ENCODE results near the gene LYPD5.
A peak's percentile ranks its signal among the peaks of the same experiment; 100 is the strongest.
"Not testable (repeated sequence)": the region's sequence is repeated elsewhere in the genome, so short reads cannot be mapped to it uniquely, and the experiment has no call there.

LYPD5 gene

DNA sequence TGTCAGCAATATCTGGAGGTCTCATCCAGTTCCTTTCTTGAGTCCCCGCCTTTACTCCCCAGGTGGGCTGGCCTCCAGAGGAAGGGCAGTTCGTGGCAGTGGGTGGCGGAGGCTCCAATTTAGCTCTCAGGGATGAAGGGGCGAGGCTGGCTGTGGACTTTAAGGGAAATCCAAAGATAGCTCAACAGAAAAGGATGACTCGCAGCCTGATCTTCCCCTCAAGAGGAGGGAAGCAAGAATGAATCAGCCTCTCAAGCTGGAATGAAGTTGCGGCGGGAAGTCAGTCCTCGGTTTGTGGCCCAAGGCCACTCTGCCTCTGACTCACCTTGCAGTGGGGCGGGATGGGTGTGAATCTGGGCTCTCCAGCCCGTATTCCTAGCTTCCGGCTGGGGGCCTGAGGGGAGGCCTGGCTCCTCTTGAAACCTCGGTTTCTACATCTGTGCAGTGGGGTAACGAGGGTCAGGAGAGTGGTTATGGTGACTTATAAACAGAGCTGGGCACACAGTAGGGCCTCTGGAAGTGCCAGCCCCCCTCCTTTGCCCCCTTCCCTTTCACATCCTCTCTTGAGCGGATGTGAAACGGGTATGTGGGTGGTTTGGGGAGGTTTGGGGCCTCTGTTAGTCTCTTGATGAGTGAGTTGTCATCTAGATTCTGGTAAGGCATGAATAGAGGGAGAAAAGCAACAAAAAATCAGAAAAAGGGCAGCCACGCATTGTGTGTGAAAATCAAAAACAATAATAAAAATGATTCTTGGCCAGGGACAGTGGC lies 37.0 kb downstream of the LYPD5 start:
- DNase-seq = peak in 6 of 42 donors; percentile 15 to 52 (median 40)
- intact Hi-C loops (cut with DNase I) = no loop called here

DNA sequence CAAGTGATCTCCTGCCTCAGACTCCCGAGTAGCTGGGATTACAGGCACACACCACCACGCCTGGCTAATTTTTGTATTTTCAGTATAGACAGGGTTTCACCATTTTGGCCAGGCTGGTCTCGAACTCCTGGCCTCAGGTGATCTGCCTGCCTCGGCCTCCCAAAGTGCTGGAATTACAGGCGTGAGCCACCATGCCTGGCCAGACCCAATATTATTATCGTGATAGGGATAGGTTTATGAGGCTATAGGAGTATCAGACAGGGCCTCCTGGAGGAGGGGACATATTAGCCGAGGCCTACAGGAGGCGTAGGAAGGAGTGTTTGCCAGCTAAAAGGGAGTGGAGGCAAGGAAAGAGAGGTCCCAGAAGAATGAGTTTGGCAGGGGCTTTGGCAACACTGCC lies 37.6 kb downstream of the LYPD5 start:
- intact Hi-C loops (cut with DNase I); DNase-seq: not testable (repeated sequence)

DNA sequence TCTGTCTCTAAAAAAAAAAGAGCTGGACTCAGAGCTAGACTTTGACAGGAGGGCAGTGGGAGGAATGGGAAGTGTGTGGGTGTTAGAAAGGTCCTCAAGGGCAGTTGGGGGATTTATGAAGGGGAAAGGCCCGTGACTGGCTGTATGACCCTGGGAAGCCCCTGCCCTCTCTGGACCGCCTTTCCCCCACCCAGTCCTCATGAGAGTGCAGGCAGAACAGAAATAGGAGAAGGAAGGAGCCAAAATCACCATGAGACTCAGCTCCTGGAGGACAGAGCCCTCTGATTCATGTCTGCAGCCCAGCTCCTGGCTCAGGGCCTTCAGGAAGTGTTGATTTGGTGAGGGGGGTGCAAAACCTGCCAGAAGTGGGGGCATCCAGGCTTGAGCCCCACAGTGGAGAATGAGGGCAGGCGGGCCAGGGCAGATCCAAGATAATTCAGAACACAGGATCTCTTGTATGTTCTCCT lies 38.7 kb downstream of the LYPD5 start:
- no peak for DNase-seq
- intact Hi-C loops (cut with DNase I) = no loop called here

DNA sequence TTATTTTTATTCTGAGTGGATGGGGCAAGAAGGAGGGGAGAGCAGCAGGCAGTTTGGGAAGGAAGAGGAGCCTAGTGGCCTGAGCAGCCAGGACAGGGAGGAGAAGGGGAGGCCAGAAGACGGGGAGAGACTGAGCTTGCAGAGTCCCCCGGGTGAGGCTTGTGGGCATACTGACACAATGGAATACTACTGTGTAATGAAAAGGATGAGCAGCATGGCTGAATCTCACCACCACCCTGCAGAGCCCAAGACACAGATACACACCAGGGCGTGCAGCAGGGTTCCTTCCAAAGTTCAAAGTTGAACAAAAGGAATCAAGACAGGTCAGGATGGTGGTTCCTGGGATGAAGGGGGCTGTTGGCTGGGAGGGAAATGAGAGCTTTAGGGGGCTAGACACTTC lies 39.4 kb downstream of the LYPD5 start:
- DNase-seq = no peak
- intact Hi-C loops (cut with DNase I) = no loop called here

DNA sequence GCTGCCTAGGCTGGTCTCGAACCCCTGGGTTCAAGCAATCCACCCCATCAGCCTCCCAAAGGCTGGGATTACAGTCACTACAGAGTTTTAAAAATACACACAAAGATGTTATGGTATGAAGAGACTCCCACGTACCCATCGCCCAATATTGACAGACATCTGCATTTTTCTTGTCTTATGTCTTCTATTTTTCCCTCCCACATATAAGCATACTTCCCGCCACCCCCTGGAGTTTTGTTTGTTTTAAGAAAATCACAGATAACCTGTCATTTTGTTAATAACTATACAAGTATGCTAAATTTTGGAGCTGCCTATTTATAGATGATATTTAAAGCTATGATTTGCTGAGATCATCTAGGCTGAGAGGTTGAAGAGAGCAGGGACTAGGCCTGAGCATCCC lies 41.3 kb downstream of the LYPD5 start:
- no peak for DNase-seq
- intact Hi-C loops (cut with DNase I) = no loop called here

DNA sequence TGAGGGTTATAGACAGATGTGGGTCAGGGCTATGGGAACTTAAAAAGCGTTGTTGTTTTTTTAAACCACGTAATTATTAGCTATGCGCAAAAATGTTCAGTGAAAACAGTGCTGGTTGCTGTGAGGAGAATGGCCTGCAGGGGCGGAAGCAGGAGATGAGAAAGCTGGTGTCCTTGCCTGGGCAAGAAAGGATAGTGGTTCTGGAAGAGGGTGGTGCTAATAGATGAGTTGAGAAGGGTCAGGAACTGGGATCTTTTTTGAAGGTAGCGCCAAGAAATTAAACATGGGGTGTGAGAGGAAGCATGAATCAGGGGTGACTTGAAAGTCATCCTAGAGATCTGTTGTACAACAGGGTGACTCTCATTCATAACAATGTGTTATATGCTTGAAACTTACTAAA lies 42.7 kb downstream of the LYPD5 start:
- no peak for DNase-seq
- intact Hi-C loops (cut with DNase I) = no loop called here

DNA sequence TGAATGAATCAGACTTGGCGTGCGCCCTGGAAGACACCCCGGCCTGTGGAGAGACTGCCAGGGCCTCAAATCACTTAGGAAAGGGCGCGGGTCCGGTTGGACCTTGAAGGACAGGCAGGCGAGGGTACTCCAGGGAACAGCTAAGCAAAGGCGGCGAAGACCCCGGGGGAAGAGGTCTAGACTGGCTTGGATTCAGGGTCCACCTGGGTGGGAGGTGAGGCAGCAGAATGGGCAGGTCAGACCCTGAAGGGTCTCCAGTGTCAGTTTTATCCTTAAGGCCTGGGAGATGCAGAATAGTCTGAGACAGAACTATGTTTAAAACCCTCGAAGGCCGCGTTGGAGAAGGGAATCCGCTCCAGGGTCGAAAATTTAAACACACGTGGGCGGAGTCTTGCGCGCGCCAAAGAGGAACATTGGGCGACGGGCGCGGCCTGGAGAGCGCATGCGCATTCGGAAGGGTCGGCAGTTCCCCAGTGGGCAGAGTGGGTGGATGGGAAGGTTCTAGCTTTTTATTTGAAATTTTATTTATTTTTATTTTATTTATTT lies 46.9 kb downstream of the LYPD5 start:
- intact Hi-C loops (cut with DNase I) = no loop called here
- peak; percentile 62 to 93 (median 85) for DNase-seq

DNA sequence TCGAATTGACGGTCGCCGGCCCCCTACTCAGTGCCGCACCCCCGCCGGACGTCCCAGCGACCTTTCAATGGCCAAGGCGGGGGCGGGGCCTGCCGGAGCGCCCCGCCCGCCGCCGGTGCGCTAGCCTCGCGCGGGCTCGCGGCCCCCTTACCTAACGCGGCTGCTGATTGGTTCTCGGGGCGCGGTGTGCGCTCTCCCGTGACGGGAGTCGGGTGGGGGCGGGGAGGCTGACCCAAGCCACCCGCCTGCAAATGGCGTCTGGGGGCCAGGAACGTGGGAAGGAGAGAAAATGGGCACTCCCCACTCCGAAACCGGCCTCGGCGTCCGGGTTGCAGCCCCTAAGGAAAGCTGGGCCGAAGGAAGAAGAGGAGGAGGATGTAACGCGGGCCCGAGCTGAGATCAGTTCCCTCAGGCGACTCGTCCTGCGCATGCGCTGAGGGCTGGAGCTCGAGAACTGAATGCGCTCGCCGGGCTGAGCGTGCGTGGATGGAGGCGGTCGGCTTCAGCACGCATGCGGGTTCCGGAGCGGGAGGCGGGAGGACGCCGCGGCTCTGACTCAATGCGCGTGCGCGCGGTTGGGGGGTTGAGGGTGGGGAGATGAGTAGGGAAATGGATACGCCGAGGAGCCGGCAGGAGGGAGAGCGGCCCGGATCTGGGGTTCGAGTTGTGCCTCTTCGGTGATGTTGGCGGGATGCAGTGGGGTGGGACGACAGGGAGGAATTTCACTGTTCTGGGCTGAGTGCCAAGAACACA lies 47.6 kb downstream of the LYPD5 start, which contains the start of gene SMG9:
Gene SMG9, minus strand, starts transcription at position 460 of the 753 bp plus-strand sequence. CDS start 4,221 bp downstream, outside the sequence.
- intact Hi-C loops (cut with DNase I) = no loop called here
- peak; percentile 87 to 99 (median 96) for DNase-seq

DNA sequence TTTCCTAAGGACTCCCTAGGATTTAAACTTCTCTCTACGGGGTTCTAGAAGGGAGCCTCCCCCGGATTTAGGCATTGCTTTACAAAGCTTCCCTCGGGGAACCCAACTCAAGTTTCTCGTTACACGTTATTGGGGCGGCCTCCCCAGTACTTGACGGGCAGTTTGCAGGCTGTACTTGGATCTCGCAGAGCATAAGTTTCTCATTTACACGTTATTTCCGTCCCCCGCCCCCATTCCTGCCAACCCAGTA lies 48.1 kb downstream of the LYPD5 start:
- DNase-seq = no peak
- intact Hi-C loops (cut with DNase I) = no loop called here

DNA sequence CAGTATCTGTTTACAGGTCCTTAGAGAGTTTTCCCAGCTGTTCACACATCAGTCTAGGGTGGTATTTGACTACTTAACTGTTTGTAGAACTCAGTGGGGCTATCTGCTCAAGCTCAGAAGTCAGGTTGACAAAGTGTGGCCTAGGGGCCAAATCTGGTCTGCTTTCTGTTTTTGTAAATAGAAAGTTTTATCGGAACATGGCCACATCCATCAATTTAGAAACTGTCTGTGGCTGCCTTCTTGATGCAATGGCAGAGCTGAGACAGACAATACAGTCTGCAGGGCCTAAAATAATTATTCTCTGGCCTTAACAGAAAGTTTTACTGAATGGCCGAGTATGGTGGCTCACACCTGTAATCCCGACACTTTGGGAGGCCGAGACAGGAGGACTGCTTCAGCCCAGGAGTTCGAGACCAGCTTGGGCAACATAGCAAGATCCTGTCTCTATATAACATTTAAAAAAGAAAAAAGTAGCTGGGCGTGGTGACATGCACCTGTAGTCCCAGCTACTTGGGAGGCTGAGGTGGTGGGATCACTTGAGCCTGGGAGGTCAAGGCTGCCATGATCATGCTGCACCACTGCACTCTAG lies 49.9 kb downstream of the LYPD5 start:
- intact Hi-C loops (cut with DNase I) = no loop called here
- no peak for DNase-seq

DNA sequence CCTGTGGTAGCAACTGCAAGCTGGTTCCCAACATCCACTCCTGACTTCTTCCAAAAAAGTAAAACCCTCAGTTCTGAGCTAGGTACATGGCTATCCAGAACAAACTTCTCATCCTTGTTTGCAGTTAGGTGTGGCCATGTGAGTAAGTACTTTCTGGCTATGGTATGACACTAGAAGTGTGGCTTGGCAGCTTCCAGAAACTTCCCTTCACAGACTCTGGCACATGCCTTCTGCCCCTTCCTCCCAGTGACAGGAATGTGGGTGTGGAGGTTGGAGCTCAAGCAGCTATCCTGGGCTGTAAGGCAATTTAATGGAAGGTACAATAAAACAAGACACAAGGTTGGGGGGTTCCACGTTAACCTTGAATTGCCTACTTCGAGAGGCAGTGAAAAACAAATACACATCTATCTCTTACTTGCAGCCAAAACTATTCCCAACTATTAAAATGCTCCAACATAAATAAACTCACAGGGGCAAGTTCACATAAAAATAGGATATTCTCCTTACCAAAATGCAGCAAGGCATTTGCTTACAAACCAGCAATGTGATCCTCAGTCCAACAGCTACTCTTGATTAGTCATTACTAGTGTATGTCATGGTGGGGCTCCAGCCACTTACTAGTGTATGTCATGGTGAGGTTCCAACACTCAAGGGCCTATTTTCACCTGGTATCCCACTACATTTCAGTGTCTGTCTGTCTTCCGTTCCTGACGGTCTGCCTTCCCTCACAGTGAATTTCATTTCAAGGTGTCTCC lies 50.6 kb downstream of the LYPD5 start:
- intact Hi-C loops (cut with DNase I) = no loop called here

DNA sequence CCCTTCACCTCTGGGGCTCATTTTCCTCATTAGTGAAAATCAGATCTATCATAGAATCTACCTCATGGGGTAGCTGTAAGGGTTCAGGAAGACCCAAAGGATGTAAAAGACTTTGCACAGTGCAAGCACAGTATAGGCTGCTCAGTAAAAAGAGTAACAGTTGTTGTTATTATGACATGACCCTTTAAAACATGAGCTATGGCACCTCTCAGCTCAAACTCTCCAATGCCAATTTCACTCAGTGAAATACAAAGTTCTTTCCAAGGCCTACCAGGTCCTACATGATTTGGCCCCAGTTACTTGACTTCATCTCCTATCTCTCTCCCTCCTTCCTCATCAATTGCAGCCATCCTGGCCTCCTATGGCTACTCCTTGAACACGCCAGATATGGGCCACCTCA lies 52.3 kb downstream of the LYPD5 start:
- intact Hi-C loops (cut with DNase I) = loop anchor here (5.0 to 10.0 kb wide), 2 partner anchors 37 to 75 kb away; partner anchors contain the start of gene PLAUR
- DNase-seq = no peak

More for the DNA sequence above, 50.6 kb downstream of the LYPD5 start:
- DNase-seq = no peak

DNA sequence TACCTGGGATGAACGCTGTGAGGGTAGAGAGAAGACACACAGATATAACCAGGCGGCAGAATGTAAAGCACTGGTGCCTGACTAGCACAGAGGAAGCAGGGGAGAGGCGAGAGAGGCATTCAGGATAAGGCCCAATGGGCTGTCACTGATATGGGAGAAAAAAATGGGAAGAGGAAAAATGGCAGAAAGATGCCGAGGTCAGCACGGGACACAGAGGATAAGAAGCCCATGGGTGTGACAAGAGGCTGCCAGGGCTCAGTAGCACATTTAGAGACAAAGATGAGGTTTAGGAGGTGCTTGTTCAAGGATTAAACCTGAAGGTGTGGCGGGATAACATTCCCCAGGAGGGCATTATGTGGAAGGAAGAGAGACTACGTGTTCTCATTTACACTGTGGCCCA lies 53.1 kb downstream of the LYPD5 start:
- intact Hi-C loops (cut with DNase I) = loop anchor here (5.0 to 10.0 kb wide), 2 partner anchors 38 to 74 kb away; partner anchors contain the start of gene PLAUR
- no peak for DNase-seq

DNA sequence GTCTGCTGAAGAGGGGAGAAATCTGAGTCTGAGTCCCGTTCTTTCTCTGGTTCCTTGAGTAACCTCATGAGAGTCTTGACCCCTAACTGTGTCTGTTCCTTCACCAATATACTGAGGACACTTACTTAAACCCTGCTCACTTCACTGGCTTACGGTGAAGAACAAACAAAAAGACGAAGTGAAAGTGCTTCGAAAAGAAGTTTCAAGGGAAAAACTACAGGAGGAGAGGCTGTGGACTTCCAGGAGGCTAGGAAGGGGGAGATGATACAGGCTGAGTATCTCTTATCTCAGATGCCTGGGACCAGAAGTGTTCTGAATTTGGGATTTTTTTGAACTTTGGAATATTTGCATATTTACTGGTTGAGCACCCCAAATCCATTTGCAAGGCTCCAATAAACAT lies 53.6 kb downstream of the LYPD5 start:
- intact Hi-C loops (cut with DNase I) = loop anchor here (5.0 to 10.0 kb wide), 2 partner anchors 39 to 74 kb away; partner anchors contain the start of gene PLAUR

DNA sequence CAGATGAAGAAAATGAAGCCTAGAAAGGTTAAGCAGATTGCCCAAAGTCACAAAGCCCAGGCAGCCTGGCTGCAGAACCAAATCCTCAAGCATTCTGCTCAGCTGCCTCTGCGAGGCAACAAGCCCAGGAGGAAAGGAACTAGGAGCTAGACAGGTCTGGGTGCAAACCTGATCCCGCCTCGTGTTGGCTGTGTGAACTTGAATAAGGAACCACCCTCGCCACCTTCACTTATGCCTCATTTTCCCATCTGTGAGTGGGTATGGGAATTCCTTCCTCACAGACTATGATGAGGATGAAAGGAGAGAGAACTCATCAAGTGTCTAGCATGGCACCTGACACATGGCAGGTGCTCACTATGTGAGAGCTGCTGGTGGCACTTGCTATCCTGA lies 54.0 kb downstream of the LYPD5 start:
- peak in 37 of 42 donors; percentile 19 to 88 (median 57) for DNase-seq
- intact Hi-C loops (cut with DNase I) = loop anchor here (5.0 to 10.0 kb wide), 2 partner anchors 39 to 73 kb away; partner anchors contain the start of gene PLAUR

More for the DNA sequence above, 53.6 kb downstream of the LYPD5 start:
- no peak for DNase-seq

DNA sequence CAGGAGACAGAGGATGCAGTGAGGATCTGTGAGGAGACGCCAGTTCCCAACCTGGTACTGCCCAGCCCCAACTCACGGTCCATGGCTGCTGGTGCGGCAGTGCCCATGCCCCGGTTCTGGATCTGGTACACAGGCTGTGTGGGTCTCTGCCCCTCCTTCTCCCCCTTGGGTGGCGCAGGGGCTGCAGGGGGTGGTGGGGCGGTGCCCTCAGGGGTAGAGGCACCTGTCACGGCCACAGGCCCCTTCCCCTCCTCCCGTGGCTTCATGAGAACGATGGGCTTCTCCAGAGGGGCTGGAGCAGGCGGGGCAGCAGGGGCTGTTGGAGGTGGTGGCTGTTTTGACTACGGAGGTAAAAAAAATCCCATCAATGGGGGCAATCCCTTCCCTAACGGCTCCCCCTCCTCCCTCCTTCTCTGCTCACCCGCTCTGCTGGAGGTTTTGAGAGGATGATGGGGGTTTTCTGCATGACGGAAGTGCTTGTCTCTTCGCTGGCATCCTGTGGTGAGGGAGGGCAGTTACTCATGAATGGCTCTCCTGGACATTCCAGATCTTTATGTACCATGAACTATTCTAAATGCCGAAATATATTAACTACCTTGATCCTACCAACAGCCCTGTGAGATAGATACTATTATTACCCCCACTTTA lies 54.6 kb downstream of the LYPD5 start:
- intact Hi-C loops (cut with DNase I) = loop anchor here (5.0 to 10.0 kb wide), 2 partner anchors 40 to 73 kb away; partner anchors contain the start of gene PLAUR
- DNase-seq = no peak
